Fibroblast of pulmonary artery (primary cell): Measurements from ENCODE around the gene CCDC141.

Experiments used
- DNase-seq: peaks from one replicate; pipeline ENCODE4 v3.0.0-alpha.2; 2010; ENCODE audit warnings: low read depth
- H3K4me3 ChIP-seq: replicated peaks from 2 replicates; pipeline ENCODE4 v1.5.1; 2011; ENCODE audit warnings: low read depth, mild to moderate bottlenecking, control low read depth, low read length, moderate library complexity
- TF ChIP-seq, protein P1 (sequence below): IDR thresholded peaks from 2 replicates; pipeline ENCODE4 v1.5.1; 2011; ENCODE audit warnings: mild to moderate bottlenecking, control low read depth, low read length, inconsistent platforms; ENCODE audit errors: missing control alignments

The CCDC141 gene

GRCh38 chr2:178811045-178811444 lies 238.9 kb downstream of the CCDC141 start:
- DNase-seq, result no peak
- H3K4me3 ChIP-seq, result no peak overlapping the region
- TF ChIP-seq, protein P1, sequence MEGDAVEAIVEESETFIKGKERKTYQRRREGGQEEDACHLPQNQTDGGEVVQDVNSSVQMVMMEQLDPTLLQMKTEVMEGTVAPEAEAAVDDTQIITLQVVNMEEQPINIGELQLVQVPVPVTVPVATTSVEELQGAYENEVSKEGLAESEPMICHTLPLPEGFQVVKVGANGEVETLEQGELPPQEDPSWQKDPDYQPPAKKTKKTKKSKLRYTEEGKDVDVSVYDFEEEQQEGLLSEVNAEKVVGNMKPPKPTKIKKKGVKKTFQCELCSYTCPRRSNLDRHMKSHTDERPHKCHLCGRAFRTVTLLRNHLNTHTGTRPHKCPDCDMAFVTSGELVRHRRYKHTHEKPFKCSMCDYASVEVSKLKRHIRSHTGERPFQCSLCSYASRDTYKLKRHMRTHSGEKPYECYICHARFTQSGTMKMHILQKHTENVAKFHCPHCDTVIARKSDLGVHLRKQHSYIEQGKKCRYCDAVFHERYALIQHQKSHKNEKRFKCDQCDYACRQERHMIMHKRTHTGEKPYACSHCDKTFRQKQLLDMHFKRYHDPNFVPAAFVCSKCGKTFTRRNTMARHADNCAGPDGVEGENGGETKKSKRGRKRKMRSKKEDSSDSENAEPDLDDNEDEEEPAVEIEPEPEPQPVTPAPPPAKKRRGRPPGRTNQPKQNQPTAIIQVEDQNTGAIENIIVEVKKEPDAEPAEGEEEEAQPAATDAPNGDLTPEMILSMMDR, result no peak

DNA sequence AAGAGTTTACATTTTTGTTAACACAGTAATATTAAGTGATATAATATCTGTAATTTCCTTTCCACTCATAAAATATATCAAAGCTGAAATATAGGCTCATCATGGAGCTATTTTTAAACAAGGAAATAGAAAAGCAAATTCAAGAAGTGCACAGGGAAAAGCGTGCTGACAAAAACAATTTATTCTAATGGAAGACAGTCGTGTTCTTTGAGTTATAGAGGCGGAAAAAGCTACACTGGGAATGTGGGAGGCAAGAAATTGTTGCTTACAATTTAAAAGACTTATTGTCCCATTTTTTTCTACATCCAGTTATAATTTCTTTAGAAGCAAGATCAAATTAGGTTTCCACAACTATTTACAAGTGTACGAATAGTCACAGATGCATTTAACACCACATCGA lies 239.5 kb downstream of the CCDC141 start:
- no peak overlapping the region for H3K4me3 ChIP-seq
- DNase-seq, result no peak
- TF ChIP-seq, protein P1, result no peak

- H3K4me3 ChIP-seq, result no peak within 1 kb of the TSS
- TF ChIP-seq, protein P1, result no peak
- no peak for DNase-seq
Observed at GRCh38 chr2:178807227-178808008, 242.5 kb downstream of the CCDC141 start, which contains the start of gene TTN. Gene TTN (minus strand): TSS chr2:178807423. CDS start chr2:178804642, 2,781 bp downstream.

DNA sequence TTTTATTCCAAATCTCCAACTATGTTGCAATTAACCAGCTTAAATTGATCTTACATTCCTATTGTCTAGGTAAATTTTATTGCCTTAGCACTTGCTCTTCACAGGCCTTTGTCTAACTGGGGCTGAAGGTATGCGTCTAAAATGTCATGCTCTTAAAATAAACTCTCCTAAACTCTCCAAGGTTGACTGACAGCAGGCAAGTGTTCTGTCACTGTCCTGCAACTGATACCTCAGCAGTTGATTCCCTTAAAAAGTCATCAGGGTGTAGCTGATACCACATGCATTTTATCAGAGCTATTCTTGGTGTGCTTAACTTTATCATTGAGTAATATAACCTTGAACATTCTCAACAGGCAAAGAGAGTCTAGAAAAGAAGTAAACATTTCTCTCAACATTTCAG lies 243.4 kb downstream of the CCDC141 start:
- DNase-seq, result no peak
- H3K4me3 ChIP-seq, result no peak overlapping the region
- TF ChIP-seq, protein P1, result no peak

GRCh38 chr2:178805457-178805856 lies 244.5 kb downstream of the CCDC141 start:
- TF ChIP-seq, protein P1, result no peak
- H3K4me3 ChIP-seq, result no peak overlapping the region
- DNase-seq, result no peak

DNA sequence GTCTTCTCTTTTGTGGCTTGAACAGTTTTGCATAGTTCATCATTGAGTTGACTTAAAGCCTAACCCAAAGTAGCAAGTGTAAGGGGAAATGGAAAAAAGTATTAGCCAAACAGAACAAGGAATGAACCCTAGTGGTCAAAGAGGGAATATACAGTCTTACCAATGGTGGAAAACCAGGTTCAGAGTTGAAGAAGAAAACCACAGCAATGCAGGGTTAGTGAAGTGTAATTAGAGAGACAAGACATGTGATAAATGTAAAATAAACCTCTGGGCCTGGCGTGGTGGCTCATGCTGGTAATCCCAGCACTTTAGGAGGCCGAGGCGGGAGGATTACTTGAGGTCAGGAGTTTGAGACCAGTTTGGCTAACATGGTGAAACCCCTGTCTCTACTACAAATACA lies 245.1 kb downstream of the CCDC141 start:
- TF ChIP-seq, protein P1, result peak; percentile 44
- DNase-seq, result no peak
- no peak overlapping the region for H3K4me3 ChIP-seq

GRCh38 chr2:178800510-178800909 lies 249.4 kb downstream of the CCDC141 start:
- DNase-seq, result no peak
- TF ChIP-seq, protein P1, result no peak
- H3K4me3 ChIP-seq, result no peak overlapping the region
